ENCODE measurements around the gene NSUN4. TPM values are rescaled to one million over a fixed set of nuclear protein-coding genes. Genes with fewer than 3 reads are reported as not detected.

NSUN4 gene
- total RNA-seq, 2 experiments from 2014 or later, result 28.5 to 29.3 TPM

- no peaks in the 10 kb centered on the region for H3K27me3 Mint-ChIP-seq
- intact Hi-C loops (cut with micrococcal nuclease), result no loop called here
- H3K9me3 Mint-ChIP-seq, result peaks cover 4% of the 10 kb centered on the region
- no peak overlapping the region for H3K4me3 Mint-ChIP-seq
- DNase-seq, result no peak
- no peak for ATAC-seq
- no peak overlapping the region for H3K27ac Mint-ChIP-seq
- TF ChIP-seq CTCF (IDR thresholded peaks at IDR 0.05), result no peak
- no peaks in the 10 kb centered on the region for H3K4me1 Mint-ChIP-seq (ENCODE audit: low read depth)
- ChIA-PET POLR2A (no interaction called here), CTCF (no interaction called here)
- peaks cover 16% of the 10 kb centered on the region for H3K36me3 Mint-ChIP-seq (ENCODE audit: low read depth)
These were observed 39.9 kb downstream of the NSUN4 start for GRCh38 chr1:46380508-46380907.

- Mint-ChIP-seq H3K4me3 (peak overlapping the region; percentile 57), H3K27me3 (peaks cover 21% of the 10 kb centered on the region), H3K36me3 (ENCODE audit: low read depth) (peaks cover 22% of the 10 kb centered on the region), H3K27ac (no peak overlapping the region), H3K4me1 (ENCODE audit: low read depth) (peaks cover 4% of the 10 kb centered on the region), H3K9me3 (peaks cover 5% of the 10 kb centered on the region)
- DNase-seq (no peak), ATAC-seq (no peak)
- CTCF ChIA-PET, result interaction anchor here (1.6 kb wide), 1 partner anchor 13 kb away, joined by 4 read pairs; no protein-coding TSS in a partner anchor
- intact Hi-C loops (cut with micrococcal nuclease), result no loop called here
- no peak for TF ChIP-seq CTCF (IDR thresholded peaks at IDR 0.05)
- POLR2A ChIA-PET, result no interaction called here
These were observed 52.9 kb downstream of the NSUN4 start for GRCh38 chr1:46393510-46393909.

GRCh38 chr1:46394108-46394871, 53.7 kb downstream of the NSUN4 start, which contains the start of gene FAAH:
Gene FAAH, plus strand, starts transcription at chr1:46394317. Its CDS starts 32 bp downstream, at chr1:46394349.
- intact Hi-C loops (cut with micrococcal nuclease), result no loop called here
- Mint-ChIP-seq H3K36me3 (ENCODE audit: low read depth) (peaks cover 22% of the 10 kb centered on the region), H3K27ac (no peak within 1 kb of the TSS), H3K27me3 (peaks cover 21% of the 10 kb centered on the region), H3K4me3 (peak within 1 kb of the TSS; percentile 62), H3K9me3 (peaks cover 5% of the 10 kb centered on the region), H3K4me1 (ENCODE audit: low read depth) (peaks cover 4% of the 10 kb centered on the region)
- ChIA-PET POLR2A (no interaction called here), CTCF (no interaction called here)
- no peak for TF ChIP-seq CTCF (IDR thresholded peaks at IDR 0.05)
- ATAC-seq (peak; percentile 71), DNase-seq (peak; percentile 57)

- Mint-ChIP-seq H3K9me3 (peaks cover 5% of the 10 kb centered on the region), H3K4me3 (peak overlapping the region; percentile 62), H3K36me3 (ENCODE audit: low read depth) (peaks cover 22% of the 10 kb centered on the region), H3K27me3 (peaks cover 21% of the 10 kb centered on the region), H3K4me1 (ENCODE audit: low read depth) (peaks cover 4% of the 10 kb centered on the region), H3K27ac (no peak overlapping the region)
- no peak for DNase-seq
- ATAC-seq, result no peak
- intact Hi-C loops (cut with micrococcal nuclease), result no loop called here
- no peak for TF ChIP-seq CTCF (IDR thresholded peaks at IDR 0.05)
- ChIA-PET CTCF (no interaction called here), POLR2A (no interaction called here)
These were observed 54.4 kb downstream of the NSUN4 start for GRCh38 chr1:46394872-46395465.

Data from activated CD8-positive, alpha-beta T cell treated with anti-CD3 and anti-CD28 coated beads for 36 hours (primary cell).